ENCODE results near the gene RBM47.

DNA sequence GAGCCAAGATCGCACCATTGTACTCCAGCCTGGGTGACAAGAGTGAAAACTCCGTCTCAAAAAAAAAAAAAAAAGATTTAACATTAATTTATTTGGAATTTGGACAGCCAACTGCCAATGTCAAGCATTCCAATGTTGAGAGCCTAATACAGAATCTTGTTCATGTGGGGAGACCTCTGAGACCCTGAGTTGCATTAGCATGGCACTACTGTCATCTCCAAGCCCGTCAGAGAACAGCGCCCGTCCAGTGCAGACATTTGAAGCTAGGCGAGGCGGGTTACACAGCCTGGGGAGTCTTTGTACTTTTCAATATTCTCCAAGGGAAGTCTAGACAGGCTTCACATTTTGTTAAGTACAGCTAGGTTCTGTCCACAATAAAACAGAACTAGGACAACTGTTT is 167.8 kb downstream of the RBM47 start:
- TF ChIP-seq, protein P1, sequence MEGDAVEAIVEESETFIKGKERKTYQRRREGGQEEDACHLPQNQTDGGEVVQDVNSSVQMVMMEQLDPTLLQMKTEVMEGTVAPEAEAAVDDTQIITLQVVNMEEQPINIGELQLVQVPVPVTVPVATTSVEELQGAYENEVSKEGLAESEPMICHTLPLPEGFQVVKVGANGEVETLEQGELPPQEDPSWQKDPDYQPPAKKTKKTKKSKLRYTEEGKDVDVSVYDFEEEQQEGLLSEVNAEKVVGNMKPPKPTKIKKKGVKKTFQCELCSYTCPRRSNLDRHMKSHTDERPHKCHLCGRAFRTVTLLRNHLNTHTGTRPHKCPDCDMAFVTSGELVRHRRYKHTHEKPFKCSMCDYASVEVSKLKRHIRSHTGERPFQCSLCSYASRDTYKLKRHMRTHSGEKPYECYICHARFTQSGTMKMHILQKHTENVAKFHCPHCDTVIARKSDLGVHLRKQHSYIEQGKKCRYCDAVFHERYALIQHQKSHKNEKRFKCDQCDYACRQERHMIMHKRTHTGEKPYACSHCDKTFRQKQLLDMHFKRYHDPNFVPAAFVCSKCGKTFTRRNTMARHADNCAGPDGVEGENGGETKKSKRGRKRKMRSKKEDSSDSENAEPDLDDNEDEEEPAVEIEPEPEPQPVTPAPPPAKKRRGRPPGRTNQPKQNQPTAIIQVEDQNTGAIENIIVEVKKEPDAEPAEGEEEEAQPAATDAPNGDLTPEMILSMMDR (IDR thresholded peaks at IDR 0.05), result no peak
- no peak for TF ChIP-seq POLR2A (IDR thresholded peaks at IDR 0.05)

Measured in vagina (tissue), 2 donors.